DMS53 treated with DMSO at 0.1 percent for 48 hours (cell line): ENCODE results near the gene C1orf21.
A peak's percentile ranks its signal among the peaks of the same experiment; 100 is the strongest.
"Not testable (repeated sequence)": the region's sequence is repeated elsewhere in the genome, so short reads cannot be mapped to it uniquely, and the experiment has no call there.

ENCODE experiments used
- DNase-seq: peaks from one replicate; lab custom pipeline; 2025; ENCODE audit not compliant: unreplicated experiment; lab: John Stamatoyannopoulos, UW

C1orf21 gene

GRCh38 chr1:184595596-184595995 lies 208.8 kb downstream of the C1orf21 start:
- DNase-seq = no peak

DNA sequence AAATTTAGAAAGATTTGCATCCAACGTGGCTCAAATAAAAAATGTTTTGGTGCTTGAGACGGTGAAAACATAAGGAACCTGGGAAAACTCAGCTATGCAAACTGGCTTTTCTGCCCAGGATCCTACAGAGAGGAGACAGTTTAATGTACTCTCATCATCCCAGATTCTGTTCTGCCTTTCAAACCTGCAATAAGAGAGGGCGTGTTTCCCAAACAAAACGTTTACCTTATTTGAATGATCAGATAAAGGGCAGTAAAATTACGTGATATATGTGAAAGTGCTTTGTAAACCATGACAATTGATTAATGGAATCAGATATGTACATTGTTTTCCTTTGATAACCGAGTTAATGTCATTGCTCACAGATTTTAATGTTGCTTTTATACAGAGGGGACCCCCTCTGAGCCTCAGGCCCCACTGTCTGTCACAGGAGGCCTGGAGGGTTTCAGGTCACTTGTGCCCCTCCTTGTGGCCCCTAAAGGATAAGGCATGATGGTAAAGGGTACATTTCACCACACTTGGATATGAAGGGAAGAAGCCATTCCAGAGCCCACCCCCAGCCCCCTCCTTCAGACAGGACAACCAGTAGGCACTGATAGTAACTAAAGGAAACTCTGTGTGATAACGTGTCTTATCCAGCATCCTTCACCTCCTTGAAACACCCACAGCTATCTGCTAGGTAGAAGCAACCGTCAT lies 210.3 kb downstream of the C1orf21 start:
- DNase-seq = no peak

DNA sequence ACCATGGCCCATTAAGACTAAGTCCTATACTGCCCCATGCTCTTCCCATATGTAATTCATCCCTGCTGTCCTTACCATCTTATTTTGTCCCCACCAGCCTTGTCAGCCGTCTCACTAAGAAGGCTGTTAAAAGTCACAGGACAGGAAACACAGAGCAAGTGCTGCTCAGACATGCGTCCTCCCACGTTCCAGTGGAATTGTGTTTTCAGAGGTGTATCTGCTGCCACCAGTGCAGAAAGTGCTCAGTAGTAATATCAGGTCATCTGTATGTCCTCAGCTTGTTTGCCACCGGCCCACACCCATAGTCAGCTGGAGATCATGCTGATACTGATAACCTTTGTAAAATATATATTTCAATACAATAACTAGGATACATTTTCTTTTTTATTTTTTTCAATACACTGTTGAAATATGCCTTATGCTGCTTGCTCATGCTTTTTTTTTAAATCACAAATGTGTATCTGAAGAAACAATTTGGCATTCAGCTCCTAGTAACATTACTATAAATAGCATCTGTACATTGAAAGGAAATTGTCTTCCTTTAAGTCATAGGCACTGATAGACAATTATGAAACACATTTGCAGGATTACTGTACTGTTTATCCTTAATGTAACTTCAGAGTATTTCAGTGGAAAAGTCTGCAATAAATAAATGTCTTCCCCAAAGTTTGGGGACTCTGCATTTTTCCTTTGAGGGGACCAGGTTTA lies 211.0 kb downstream of the C1orf21 start:
- DNase-seq = no peak

- no peak for DNase-seq
Measured at GRCh38 chr1:184598403-184599193, 211.8 kb downstream of the C1orf21 start.

GRCh38 chr1:184604152-184604900 lies 217.5 kb downstream of the C1orf21 start:
- DNase-seq = no peak

- no peak for DNase-seq
Measured at GRCh38 chr1:184605941-184606340, 219.1 kb downstream of the C1orf21 start.

- no peak for DNase-seq
Measured at GRCh38 chr1:184606786-184607185, 220.0 kb downstream of the C1orf21 start.

DNA sequence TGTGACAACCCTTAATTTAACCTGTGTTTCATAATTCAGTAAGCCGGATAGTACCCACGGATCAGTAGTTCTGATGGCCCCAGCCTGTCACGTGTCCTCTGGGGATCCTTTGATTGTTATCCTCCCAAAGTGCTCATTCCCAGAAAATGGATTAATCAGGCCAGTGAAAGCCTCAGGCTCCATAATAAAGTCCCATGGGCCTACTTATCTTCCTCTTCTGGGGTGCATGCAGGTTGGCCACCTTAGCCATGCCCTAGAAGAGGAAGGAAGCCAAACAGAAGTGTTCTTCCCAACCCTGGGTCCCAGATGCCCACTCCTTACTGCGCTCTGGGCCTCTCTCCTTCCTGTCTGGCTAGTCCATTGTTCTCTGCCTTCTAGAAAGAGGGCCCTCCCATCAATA lies 221.8 kb downstream of the C1orf21 start:
- no peak for DNase-seq

- no peak for DNase-seq
Measured at GRCh38 chr1:184608990-184609389, 222.2 kb downstream of the C1orf21 start.

GRCh38 chr1:184610876-184611595 lies 224.2 kb downstream of the C1orf21 start:
- peak; percentile 13 for DNase-seq

DNA sequence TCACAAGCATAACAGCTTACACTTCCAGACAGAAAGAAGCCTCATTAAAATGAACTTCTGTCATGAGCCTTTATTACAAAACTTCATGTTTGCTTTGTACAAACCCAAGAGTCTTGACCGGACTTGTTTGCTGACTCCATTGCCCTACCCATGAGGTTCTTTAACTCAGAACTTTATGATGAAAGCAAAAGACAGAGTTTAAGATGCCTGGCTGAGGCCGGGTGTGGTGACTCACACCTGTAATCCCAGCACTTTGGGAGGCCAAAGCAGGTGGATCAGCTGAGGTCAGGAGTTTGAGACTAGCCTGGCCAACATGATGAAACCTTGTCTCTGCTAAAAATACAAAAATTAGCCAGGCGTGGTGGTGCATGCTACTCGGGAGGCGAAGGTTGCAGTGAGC lies 225.4 kb downstream of the C1orf21 start:
- not testable (repeated sequence) for DNase-seq

- DNase-seq = no peak
Measured at GRCh38 chr1:184614667-184615066, 227.8 kb downstream of the C1orf21 start.

DNA sequence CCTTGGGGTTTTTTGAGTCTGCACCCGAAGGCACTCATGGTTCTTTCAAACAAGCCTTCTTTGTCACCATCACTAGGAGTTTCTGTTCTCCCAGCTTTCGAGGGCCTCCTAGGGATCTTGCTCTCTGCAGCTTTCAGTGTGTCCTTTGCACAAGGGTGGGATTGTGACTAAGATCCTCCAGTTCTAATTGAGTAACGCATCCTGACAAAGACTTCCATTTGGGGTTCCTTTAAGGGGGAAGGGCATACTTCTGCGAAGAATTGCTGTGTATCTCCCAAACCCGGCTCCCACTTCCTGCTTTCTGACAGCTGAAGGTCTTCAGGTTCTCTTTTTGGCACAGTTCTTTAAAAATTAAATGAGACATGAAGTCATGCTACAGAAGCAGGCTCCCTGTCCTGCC lies 228.5 kb downstream of the C1orf21 start:
- no peak for DNase-seq

GRCh38 chr1:184616504-184616903 lies 229.7 kb downstream of the C1orf21 start:
- DNase-seq = no peak

- no peak for DNase-seq
Measured at GRCh38 chr1:184617433-184618029, 230.7 kb downstream of the C1orf21 start.

- DNase-seq = no peak
Measured at GRCh38 chr1:184618851-184619250, 232.0 kb downstream of the C1orf21 start.

- no peak for DNase-seq
Measured at GRCh38 chr1:184620469-184620868, 233.6 kb downstream of the C1orf21 start.

DNA sequence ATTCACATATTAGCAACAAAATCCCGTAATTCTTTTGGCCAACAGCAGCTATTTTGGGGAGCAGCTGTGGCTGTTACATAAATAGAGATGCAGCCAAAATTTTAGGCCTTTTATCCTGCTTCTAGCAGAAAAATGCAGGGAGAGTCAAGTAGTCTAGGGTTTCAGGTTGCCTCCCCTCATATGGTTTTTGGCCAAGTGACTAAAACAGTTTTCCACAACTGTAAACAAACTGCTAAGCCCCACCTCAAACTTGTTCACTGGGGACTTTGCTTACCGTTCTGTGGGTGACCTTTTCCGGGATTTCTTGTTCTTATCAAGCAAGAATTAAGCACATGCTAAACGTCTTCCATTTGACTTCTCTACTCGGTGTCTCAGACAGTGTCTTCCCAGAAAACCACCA lies 234.4 kb downstream of the C1orf21 start:
- no peak for DNase-seq

GRCh38 chr1:184622136-184622823 lies 235.5 kb downstream of the C1orf21 start:
- no peak for DNase-seq

- no peak for DNase-seq
Measured at GRCh38 chr1:184623404-184623803, 236.6 kb downstream of the C1orf21 start.
